ENCODE data around the gene LTBR. TPM values are rescaled to one million over a fixed set of nuclear protein-coding genes. Genes with fewer than 3 reads are reported as not detected.

LTBR gene
- total and polyA plus RNA-seq, 2 donors (not counting 1 experiment from before 2014, with no cell fraction given), result 55.7 to 78.4 TPM

DNA sequence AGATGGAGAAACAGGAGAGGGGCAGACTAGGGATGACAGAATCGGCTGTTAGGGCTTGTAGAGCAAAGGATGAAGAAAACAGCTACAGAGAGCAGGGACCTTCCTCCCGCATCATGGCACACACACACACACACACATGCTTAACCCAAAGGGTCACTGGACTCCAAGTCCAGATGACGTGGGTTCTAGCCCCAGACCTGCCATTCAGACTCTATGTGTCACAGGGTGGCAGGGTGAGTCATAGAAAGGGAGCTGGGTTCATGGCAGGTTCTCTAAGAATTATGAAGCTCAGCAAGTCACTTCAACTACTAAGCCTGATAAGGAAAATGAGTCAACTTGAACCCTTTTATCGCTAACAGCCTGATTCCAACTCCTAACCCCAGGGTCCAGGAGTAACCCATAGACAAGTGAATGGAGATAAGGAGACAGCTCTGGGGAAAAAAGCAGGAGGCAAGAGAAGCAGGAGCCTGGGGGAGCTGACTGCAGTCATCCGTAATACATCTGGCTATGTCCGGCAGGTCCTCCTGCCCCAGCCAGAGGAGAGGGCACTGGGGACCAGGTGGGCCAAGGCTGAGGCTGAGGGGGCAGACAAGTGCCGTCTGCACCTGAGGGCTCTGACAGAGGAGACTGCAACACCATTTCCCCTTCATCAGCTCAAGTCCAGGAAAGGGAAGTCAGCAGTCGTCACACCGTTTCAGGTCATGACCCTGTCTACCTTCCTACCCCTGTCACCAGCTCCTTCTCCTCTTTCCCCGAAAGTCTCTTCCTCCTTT, 38.5 kb upstream of the LTBR start:
- Histone ChIP-seq H3K9me3 (ENCODE audit: control insufficient read depth, insufficient read depth, low read depth, low read length) (no peaks in the 10 kb centered on the region), H4K20me1 (ENCODE audit: control insufficient read depth, extremely low read depth, insufficient read depth, low read length) (no peaks in the 10 kb centered on the region), H3K36me3 (ENCODE audit: control insufficient read depth, insufficient read depth, low read length) (no peaks in the 10 kb centered on the region), H3K4me2 (ENCODE audit: extremely low read depth, insufficient read depth, low read length) (no peak overlapping the region), H2AFZ (ENCODE audit: low read length) (no peak overlapping the region), H3K27ac (ENCODE audit: insufficient read depth, low read length) (peak overlapping the region; percentile 30), H3K27me3 (ENCODE audit: control insufficient read depth, insufficient read depth, low read length) (no peaks in the 10 kb centered on the region), H3K4me1 (ENCODE audit: control insufficient read depth, extremely low read depth, insufficient read depth, low read length) (peaks cover 24% of the 10 kb centered on the region), H3K4me3 (replicated peaks in 1 of 4; ENCODE audit: control extremely low read depth in 1 of 4, insufficient read depth in 1 of 4, low read depth in 3 of 4, low read length in 4 of 4) (no peak overlapping the region), H3K9ac (ENCODE audit: insufficient read depth, low read length) (no peak overlapping the region), H3K79me2 (ENCODE audit: control insufficient read depth, insufficient read depth, low read length) (peaks cover 15% of the 10 kb centered on the region)
- TF ChIP-seq, protein P1, sequence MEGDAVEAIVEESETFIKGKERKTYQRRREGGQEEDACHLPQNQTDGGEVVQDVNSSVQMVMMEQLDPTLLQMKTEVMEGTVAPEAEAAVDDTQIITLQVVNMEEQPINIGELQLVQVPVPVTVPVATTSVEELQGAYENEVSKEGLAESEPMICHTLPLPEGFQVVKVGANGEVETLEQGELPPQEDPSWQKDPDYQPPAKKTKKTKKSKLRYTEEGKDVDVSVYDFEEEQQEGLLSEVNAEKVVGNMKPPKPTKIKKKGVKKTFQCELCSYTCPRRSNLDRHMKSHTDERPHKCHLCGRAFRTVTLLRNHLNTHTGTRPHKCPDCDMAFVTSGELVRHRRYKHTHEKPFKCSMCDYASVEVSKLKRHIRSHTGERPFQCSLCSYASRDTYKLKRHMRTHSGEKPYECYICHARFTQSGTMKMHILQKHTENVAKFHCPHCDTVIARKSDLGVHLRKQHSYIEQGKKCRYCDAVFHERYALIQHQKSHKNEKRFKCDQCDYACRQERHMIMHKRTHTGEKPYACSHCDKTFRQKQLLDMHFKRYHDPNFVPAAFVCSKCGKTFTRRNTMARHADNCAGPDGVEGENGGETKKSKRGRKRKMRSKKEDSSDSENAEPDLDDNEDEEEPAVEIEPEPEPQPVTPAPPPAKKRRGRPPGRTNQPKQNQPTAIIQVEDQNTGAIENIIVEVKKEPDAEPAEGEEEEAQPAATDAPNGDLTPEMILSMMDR (conservative IDR thresholded peaks at IDR 0.05 in 1 of 2, IDR thresholded peaks at IDR 0.05 in 1 of 2; ENCODE audit: low read depth in 1 of 2, low read length in 2 of 2), result no peak
- TF ChIP-seq EZH2 (IDR thresholded peaks at IDR 0.05; ENCODE audit: low read length, missing control alignments), result no peak
- DNase-seq (ENCODE audit: low read depth in 2 of 2), result peak; percentile 98 to 99

DNA sequence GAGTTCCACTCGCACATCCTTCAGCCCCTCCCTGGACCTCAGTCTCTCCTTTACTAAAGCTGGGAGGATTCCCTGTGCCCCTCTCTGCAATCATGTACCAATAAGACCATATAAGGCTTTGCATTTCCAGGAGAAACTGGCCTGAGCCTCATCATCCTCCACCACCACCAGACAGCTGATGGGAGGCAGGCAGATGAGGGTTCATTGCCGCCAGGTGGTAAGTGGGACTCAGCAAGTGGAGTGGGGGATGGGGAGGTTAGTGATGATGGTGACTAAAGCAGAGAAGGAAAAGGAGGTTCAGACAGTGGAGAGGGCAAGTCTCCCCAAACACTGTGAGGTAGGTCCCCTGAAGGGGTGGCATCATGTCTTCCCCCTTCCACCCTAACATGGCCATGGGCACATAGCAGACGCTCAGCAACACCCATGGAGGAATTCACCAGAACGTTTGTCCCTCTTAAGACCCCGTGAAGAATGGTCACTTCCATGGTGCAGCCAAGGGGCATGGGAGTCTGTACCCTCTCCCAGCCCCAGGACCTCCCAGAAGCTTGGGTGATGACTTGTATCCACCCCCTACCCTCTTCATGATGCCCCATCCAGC, 37.6 kb upstream of the LTBR start:
- H3K9me3 ChIP-seq (ENCODE audit: control insufficient read depth, insufficient read depth, low read depth, low read length), result no peaks in the 10 kb centered on the region
- no peak overlapping the region for H3K27ac ChIP-seq (ENCODE audit: insufficient read depth, low read length)
- no peak overlapping the region for H3K4me3 ChIP-seq (replicated peaks in 1 of 4; ENCODE audit: control extremely low read depth in 1 of 4, insufficient read depth in 1 of 4, low read depth in 3 of 4, low read length in 4 of 4)
- TF ChIP-seq, protein P1 (conservative IDR thresholded peaks at IDR 0.05 in 1 of 2, IDR thresholded peaks at IDR 0.05 in 1 of 2; ENCODE audit: low read depth in 1 of 2, low read length in 2 of 2), result no peak
- no peak for TF ChIP-seq EZH2 (IDR thresholded peaks at IDR 0.05; ENCODE audit: low read length, missing control alignments)
- no peak overlapping the region for H3K9ac ChIP-seq (ENCODE audit: insufficient read depth, low read length)
- H3K27me3 ChIP-seq (ENCODE audit: control insufficient read depth, insufficient read depth, low read length), result no peaks in the 10 kb centered on the region
- H3K4me1 ChIP-seq (ENCODE audit: control insufficient read depth, extremely low read depth, insufficient read depth, low read length), result peaks cover 24% of the 10 kb centered on the region
- no peaks in the 10 kb centered on the region for H4K20me1 ChIP-seq (ENCODE audit: control insufficient read depth, extremely low read depth, insufficient read depth, low read length)
- peaks cover 7% of the 10 kb centered on the region for H3K79me2 ChIP-seq (ENCODE audit: control insufficient read depth, insufficient read depth, low read length)
- DNase-seq (ENCODE audit: low read depth in 2 of 2), result no peak
- no peak overlapping the region for H3K4me2 ChIP-seq (ENCODE audit: extremely low read depth, insufficient read depth, low read length)
- H3K36me3 ChIP-seq (ENCODE audit: control insufficient read depth, insufficient read depth, low read length), result no peaks in the 10 kb centered on the region
- H2AFZ ChIP-seq (ENCODE audit: low read length), result no peak overlapping the region

DNA sequence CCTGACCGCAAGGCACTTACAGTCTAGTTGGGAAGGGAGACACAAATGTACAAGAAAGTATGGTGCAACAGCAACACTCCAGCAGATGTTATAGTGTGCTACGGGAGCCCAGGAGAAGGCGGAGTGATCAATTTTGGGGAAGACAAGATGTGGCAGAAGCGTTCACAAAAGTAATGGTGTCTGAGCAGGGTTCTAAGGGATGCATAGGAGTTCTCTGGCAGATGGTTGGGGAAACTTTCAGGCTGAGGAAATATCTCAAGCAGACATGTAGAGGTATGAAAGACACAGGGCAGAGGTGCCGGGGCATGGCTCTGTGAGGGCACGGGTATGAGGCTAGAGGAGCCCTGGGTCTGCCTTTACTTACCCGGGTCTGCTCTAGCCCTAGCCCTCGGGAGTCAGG, 37.0 kb upstream of the LTBR start:
- no peak overlapping the region for H3K27ac ChIP-seq (ENCODE audit: insufficient read depth, low read length)
- H3K27me3 ChIP-seq (ENCODE audit: control insufficient read depth, insufficient read depth, low read length), result no peaks in the 10 kb centered on the region
- H3K79me2 ChIP-seq (ENCODE audit: control insufficient read depth, insufficient read depth, low read length), result peaks cover 1% of the 10 kb centered on the region
- H3K36me3 ChIP-seq (ENCODE audit: control insufficient read depth, insufficient read depth, low read length), result no peaks in the 10 kb centered on the region
- no peak for DNase-seq (ENCODE audit: low read depth in 2 of 2)
- H3K4me3 ChIP-seq (replicated peaks in 1 of 4; ENCODE audit: control extremely low read depth in 1 of 4, insufficient read depth in 1 of 4, low read depth in 3 of 4, low read length in 4 of 4), result no peak overlapping the region
- no peak overlapping the region for H3K9ac ChIP-seq (ENCODE audit: insufficient read depth, low read length)
- no peak overlapping the region for H3K4me2 ChIP-seq (ENCODE audit: extremely low read depth, insufficient read depth, low read length)
- peaks cover 24% of the 10 kb centered on the region for H3K4me1 ChIP-seq (ENCODE audit: control insufficient read depth, extremely low read depth, insufficient read depth, low read length)
- H3K9me3 ChIP-seq (ENCODE audit: control insufficient read depth, insufficient read depth, low read depth, low read length), result no peaks in the 10 kb centered on the region
- TF ChIP-seq, protein P1 (conservative IDR thresholded peaks at IDR 0.05 in 1 of 2, IDR thresholded peaks at IDR 0.05 in 1 of 2; ENCODE audit: low read depth in 1 of 2, low read length in 2 of 2), result no peak
- no peak for TF ChIP-seq EZH2 (IDR thresholded peaks at IDR 0.05; ENCODE audit: low read length, missing control alignments)
- H2AFZ ChIP-seq (ENCODE audit: low read length), result no peak overlapping the region
- H4K20me1 ChIP-seq (ENCODE audit: control insufficient read depth, extremely low read depth, insufficient read depth, low read length), result no peaks in the 10 kb centered on the region

All from fibroblast of lung (primary cell).